ENCODE results near the gene USP3.

USP3 gene

GRCh38 chr15:63487076-63487757 is 17.2 kb upstream of the USP3 start:
- TF ChIP-seq GATA3 (IDR thresholded peaks at IDR 0.05; ENCODE audit: low read depth, low read length) (no peak), GATA2 (IDR thresholded peaks at IDR 0.05; ENCODE audit: low read depth, low read length) (no peak)

DNA sequence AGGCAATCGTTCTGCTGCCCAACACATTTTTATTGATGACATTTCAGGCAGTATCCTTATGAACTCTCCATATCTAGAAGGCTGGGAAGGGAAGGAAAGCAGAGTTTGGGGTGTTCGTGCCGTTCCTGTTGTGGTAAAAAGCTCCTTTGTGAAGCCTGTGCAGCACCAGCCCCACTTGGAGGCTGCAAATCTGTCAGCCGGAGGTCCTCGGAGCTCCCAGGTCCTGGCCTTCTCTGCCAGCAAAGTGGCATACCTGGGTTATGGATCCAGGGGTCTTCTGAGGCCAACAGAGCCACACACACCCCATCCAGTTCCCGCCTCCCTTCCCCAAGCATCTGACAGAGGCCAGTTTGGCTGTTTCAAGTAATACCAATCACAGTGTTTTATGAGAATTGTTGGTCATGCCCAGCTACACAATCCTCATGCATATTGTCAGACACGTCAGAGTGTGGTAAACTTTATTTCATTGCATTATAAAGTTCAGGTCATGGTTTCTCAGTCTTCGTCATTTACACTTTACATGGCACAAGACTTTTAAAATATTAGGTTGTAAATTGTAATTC is 15.9 kb upstream of the USP3 start:
- TF ChIP-seq GATA3 (IDR thresholded peaks at IDR 0.05; ENCODE audit: low read depth, low read length) (no peak), GATA2 (IDR thresholded peaks at IDR 0.05; ENCODE audit: low read depth, low read length) (no peak)

GRCh38 chr15:63489352-63489751 is 15.0 kb upstream of the USP3 start:
- TF ChIP-seq GATA2 (IDR thresholded peaks at IDR 0.05; ENCODE audit: low read depth, low read length) (no peak), GATA3 (IDR thresholded peaks at IDR 0.05; ENCODE audit: low read depth, low read length) (no peak)

- TF ChIP-seq GATA3 (IDR thresholded peaks at IDR 0.05; ENCODE audit: low read depth, low read length) (no peak), GATA2 (IDR thresholded peaks at IDR 0.05; ENCODE audit: low read depth, low read length) (no peak)
Observed at GRCh38 chr15:63490345-63491034, 13.9 kb upstream of the USP3 start.

- TF ChIP-seq GATA2 (IDR thresholded peaks at IDR 0.05; ENCODE audit: low read depth, low read length) (no peak), GATA3 (IDR thresholded peaks at IDR 0.05; ENCODE audit: low read depth, low read length) (no peak)
Observed at GRCh38 chr15:63491116-63491827, 13.1 kb upstream of the USP3 start.

- no peak for TF ChIP-seq GATA2 (IDR thresholded peaks at IDR 0.05; ENCODE audit: low read depth, low read length)
- no peak for TF ChIP-seq GATA3 (IDR thresholded peaks at IDR 0.05; ENCODE audit: low read depth, low read length)
Observed at GRCh38 chr15:63491979-63492378, 12.4 kb upstream of the USP3 start.

DNA sequence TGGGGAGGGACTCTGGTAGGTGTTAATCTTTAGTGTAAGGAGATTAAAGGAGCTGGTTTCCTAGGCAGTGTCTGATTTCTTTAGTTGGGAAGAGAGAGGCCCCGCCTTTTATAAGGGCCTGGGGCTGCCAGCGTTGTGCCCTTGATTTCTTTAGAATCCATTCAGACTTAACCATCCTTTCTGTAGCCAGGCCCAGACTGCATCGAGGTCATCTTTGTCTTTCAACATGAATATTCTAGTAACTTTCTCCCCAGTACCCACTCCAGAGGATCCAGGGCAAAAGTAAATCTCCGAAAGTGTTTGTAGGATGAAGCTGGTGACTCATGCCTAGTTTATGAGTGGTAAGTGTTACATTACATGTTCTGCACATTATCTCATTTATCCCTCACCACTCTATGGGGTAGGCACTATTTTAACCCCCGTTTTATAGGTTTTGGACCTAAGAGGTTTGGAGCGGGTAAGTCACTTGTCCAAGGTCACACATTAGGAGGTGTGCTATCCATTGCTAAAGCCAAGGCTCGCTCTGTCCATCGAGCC is 11.8 kb upstream of the USP3 start:
- TF ChIP-seq GATA2 (IDR thresholded peaks at IDR 0.05; ENCODE audit: low read depth, low read length), result no peak
- no peak for TF ChIP-seq GATA3 (IDR thresholded peaks at IDR 0.05; ENCODE audit: low read depth, low read length)

DNA sequence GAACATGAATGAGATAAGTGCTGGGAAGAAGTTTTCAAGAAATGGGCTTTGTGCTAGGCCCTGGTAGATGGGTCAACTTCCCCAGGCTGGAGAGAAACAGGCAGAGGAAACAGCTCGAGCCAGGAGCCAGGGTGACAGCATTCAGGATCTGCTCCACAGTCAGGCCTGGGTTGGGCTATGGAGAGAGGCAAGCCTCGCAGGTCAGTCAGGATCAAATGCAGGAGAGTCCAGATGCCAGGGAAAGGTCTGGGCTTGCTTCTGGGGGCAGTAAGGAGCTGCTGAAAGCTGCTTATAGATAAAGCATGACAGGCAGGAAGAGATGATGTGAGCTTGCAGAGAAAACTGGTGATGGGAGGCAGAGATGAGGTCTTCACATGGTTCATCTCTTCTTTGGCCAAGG is 11.0 kb upstream of the USP3 start:
- TF ChIP-seq GATA3 (IDR thresholded peaks at IDR 0.05; ENCODE audit: low read depth, low read length) (no peak), GATA2 (IDR thresholded peaks at IDR 0.05; ENCODE audit: low read depth, low read length) (no peak)

DNA sequence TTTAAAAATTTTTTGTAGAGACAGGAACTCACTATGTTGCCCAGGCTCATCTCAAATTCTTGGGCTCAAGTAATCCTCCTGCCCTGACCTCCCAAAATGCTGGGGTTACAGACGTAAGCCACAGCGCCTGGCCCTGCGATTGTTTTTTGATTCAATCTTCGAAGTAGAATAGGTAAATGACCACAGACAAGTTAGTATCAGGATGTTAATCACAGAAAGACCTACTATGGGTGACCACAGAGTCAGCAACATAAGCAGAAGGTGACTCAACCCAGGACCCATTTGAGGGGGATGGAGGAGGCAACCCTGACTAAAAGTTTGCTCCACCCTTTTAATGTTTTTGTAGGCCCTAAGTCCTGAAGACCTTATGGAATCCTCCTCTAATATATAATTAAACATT is 10.0 kb upstream of the USP3 start:
- no peak for TF ChIP-seq GATA2 (IDR thresholded peaks at IDR 0.05; ENCODE audit: low read depth, low read length)
- TF ChIP-seq GATA3 (IDR thresholded peaks at IDR 0.05; ENCODE audit: low read depth, low read length), result no peak

DNA sequence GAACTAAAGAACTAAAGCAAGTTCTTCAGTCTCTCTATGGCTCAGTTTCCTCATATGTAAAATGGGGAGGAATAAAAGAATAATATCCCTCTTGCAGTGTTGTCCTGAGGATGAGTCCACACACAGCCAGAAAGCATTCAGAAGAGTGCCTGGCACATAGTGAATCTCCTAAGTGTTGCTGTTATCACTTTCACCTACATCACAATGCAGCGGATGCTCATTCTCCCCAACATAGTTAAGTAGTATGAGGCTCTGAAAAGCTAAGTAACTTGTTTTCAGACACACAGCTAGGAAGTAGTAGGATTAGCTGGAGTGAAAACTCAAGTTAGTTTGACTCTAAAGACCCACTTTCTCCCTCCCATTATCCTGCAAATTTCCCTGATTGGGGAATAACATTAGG is 9.1 kb upstream of the USP3 start:
- TF ChIP-seq GATA3 (IDR thresholded peaks at IDR 0.05; ENCODE audit: low read depth, low read length) (no peak), GATA2 (IDR thresholded peaks at IDR 0.05; ENCODE audit: low read depth, low read length) (no peak)

DNA sequence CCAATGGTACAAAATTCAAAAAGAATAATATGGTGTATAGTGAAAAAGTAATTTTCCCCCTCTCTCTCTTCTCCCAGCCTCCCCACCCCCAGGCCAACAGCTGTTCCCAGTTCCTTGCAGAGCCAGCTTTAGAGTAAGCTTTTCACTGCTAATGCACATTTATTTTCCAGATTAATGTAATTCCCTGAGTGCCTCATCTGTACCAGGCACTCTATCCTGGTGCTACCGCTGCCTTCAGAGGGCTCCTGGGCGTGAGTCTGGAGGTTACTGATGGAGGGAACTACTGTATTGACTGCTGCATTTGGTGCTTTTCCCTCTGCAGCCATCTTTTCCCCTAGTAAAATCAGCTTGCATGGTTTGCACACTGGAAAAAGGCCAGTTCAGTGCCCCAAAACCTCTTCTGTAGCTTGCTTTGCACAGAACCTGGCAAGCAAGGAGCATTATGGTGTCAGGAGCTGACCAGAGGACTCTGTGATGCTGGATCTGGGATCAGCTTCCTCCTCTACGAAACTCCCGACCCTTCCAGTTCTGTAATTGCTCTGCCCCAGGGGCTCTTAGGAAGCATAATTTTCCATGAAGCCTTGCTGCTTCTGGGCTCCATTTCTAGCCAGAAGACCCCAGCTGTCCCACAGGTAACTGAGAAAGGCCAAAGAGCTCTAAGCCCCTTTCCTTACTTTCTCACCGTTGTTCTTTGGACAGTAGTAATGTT is 8.5 kb upstream of the USP3 start:
- no peak for TF ChIP-seq GATA2 (IDR thresholded peaks at IDR 0.05; ENCODE audit: low read depth, low read length)
- TF ChIP-seq GATA3 (IDR thresholded peaks at IDR 0.05; ENCODE audit: low read depth, low read length), result no peak

DNA sequence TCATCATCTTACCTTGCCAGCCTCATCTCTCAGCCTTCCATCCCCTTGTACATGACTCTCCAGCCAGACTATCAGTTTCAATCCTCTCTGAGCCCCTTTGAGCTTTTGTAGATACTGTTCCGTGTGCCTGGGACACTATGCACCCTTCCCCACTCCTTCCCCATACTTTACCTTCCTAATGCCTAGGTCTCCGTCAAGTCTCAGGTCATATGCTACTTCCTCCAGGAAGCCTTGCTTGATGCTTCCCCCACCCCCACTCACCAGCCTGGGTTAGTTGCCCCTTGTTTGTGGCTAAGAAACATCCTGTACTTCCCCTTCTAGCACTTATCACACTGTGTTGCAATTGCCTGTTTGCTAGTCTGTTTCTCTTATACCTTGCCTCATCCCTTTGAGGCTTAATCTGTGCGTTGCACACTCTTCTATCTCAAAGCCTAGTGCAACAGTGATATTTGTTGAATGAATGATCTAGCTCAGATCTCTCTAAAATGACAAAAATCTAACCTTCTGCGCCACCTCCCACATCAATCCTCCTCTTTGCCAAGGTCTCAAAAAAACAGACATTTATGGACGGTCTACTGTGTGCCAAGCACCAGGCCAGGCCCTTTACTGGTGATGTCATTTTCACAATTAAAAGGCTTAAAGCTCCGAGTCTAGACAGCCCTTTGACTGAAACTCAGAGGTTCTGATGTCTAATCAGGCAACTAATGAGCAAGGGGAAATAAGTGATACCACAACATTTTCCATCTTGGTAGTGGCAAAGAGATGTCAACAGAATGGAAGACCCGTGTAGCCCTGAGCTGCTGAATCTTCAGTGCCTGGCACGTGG is 6.5 kb upstream of the USP3 start:
- TF ChIP-seq GATA3 (IDR thresholded peaks at IDR 0.05; ENCODE audit: low read depth, low read length) (no peak), GATA2 (IDR thresholded peaks at IDR 0.05; ENCODE audit: low read depth, low read length) (no peak)

DNA sequence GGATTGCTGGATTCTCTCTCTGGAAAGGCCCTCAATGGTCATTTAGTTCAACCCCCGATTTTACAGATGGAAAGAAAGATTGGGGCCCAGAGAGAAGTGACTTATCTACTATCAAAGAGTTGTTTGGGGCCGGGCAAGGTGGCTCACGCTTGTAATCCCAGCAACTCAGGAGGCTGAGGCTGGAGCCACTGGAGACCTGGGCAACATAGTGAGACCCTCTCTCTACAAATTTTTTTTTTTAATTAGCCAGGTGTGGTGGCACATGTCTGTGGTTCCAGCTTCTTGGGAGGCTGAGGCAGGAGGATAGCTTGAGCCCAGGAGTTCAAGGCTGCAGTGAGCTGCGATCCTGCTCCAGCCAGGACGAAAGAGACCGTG is 5.2 kb upstream of the USP3 start:
- TF ChIP-seq GATA3 (IDR thresholded peaks at IDR 0.05; ENCODE audit: low read depth, low read length) (no peak), GATA2 (IDR thresholded peaks at IDR 0.05; ENCODE audit: low read depth, low read length) (no peak)

Data from SH-SY5Y (cell line).